HepG2 (cell line): Measurements from ENCODE around the gene MYLK2. TPM values are rescaled to one million over a fixed set of nuclear protein-coding genes. Genes with fewer than 3 reads are reported as not detected.

Experiments
- ATF3 ChIP-seq: sonication (generic); formaldehyde crosslinking; IDR thresholded peaks from 2 replicates; pipeline ENCODE4 v1.4.0; 2020; ENCODE audit warnings: missing genetic modification reagents
- CENPBD1 ChIP-seq: sonication (generic); formaldehyde crosslinking; IDR thresholded peaks from 2 replicates; pipeline ENCODE4 v1.8.0; 2022; ENCODE audit warnings: missing genetic modification reagents, low read depth, mild to moderate bottlenecking, borderline replicate concordance
- HNF1B ChIP-seq: sonication (generic); formaldehyde crosslinking; IDR thresholded peaks from 2 replicates; pipeline ENCODE4 v1.5.1; 2020; ENCODE audit warnings: mild to moderate bottlenecking, moderate library complexity, missing genetic modification reagents
- ISL2 ChIP-seq: sonication (generic); formaldehyde crosslinking; IDR thresholded peaks from 2 replicates; pipeline ENCODE4 v1.5.0; 2020; ENCODE audit warnings: missing genetic modification reagents
- LRRFIP1 ChIP-seq: sonication (generic); formaldehyde crosslinking; conservative IDR thresholded peaks from 2 replicates; pipeline ENCODE4 v1.4.0; 2020; ENCODE audit warnings: missing genetic modification reagents
- PAWR ChIP-seq: sonication (generic); formaldehyde crosslinking; IDR thresholded peaks from 2 replicates; pipeline ENCODE4 v1.4.0; 2020; ENCODE audit warnings: missing genetic modification reagents, mild to moderate bottlenecking, borderline replicate concordance
- SOX13 ChIP-seq, 3 experiments: fragments of 450-650 bp in 1 of 3; sonication (generic) in 1 of 3; formaldehyde crosslinking in 1 of 3; IDR thresholded peaks in 2 of 3; conservative IDR thresholded peaks in 1 of 3; 2 replicates each; pipeline versions ENCODE4 v1.5.0 to v1.6.1; 2016 to 2020; ENCODE audit warnings: antibody characterized with exemption in 1 of 3, mild to moderate bottlenecking in 1 of 3, missing compliant biosample characterization in 1 of 3, missing genetic modification reagents in 1 of 3, moderate library complexity in 1 of 3
- TCF7 ChIP-seq: sonication (generic); IDR thresholded peaks from 2 replicates; pipeline ENCODE4 v1.6.1; 2016; ENCODE audit warnings: antibody characterized with exemption, low read depth
- TMF1 ChIP-seq: sonication (generic); formaldehyde crosslinking; IDR thresholded peaks from 2 replicates; pipeline ENCODE4 v1.8.1; 2022; ENCODE audit warnings: low read depth, missing genetic modification reagents
- XBP1 ChIP-seq: sonication (generic); formaldehyde crosslinking; IDR thresholded peaks from 2 replicates; pipeline ENCODE4 v1.5.0; 2020; ENCODE audit warnings: missing genetic modification reagents
- ZEB1 ChIP-seq: IDR thresholded peaks from 2 replicates; pipeline ENCODE4 v1.6.1; 2012; ENCODE audit warnings: mild to moderate bottlenecking, low read depth, inconsistent platforms; ENCODE audit not compliant: insufficient replicate concordance
- ZFP62 ChIP-seq: sonication (generic); formaldehyde crosslinking; IDR thresholded peaks from 2 replicates; pipeline ENCODE4 v1.4.0; 2020; ENCODE audit warnings: missing genetic modification reagents
- ZMYM3 ChIP-seq: sonication (generic); formaldehyde crosslinking; IDR thresholded peaks from 2 replicates; pipeline ENCODE4 v1.5.1; 2020; ENCODE audit warnings: mild to moderate bottlenecking, missing genetic modification reagents
- ZMYM4 ChIP-seq: sonication (generic); formaldehyde crosslinking; IDR thresholded peaks from 2 replicates; pipeline ENCODE4 v1.8.1; 2023; ENCODE audit warnings: mild to moderate bottlenecking, missing genetic modification reagents
- ZNF143 ChIP-seq: sonication (generic); formaldehyde crosslinking; IDR thresholded peaks from 2 replicates; pipeline ENCODE4 v1.4.0; 2020; ENCODE audit warnings: missing genetic modification reagents
- ZNF225 ChIP-seq: sonication (generic); formaldehyde crosslinking; IDR thresholded peaks from 2 replicates; pipeline ENCODE4 v1.4.0; 2020; ENCODE audit warnings: mild to moderate bottlenecking, missing genetic modification reagents
- ZNF501 ChIP-seq: sonication (generic); formaldehyde crosslinking; IDR thresholded peaks from 2 replicates; pipeline ENCODE4 v1.5.1; 2020; ENCODE audit warnings: mild to moderate bottlenecking, moderate library complexity, missing genetic modification reagents
- ZNF512B ChIP-seq: sonication (generic); formaldehyde crosslinking; IDR thresholded peaks from 2 replicates; pipeline ENCODE4 v1.5.1; 2020; ENCODE audit warnings: missing genetic modification reagents, mild to moderate bottlenecking, borderline replicate concordance
- ZNF564 ChIP-seq: sonication (generic); formaldehyde crosslinking; IDR thresholded peaks from 2 replicates; pipeline ENCODE4 v1.8.1; 2023; ENCODE audit warnings: mild to moderate bottlenecking, missing genetic modification reagents
- ZNF768 ChIP-seq: sonication (generic); formaldehyde crosslinking; IDR thresholded peaks from 2 replicates; pipeline ENCODE4 v1.4.0; 2020; ENCODE audit warnings: missing genetic modification reagents
- ZNF784 ChIP-seq: sonication (generic); formaldehyde crosslinking; IDR thresholded peaks from 2 replicates; pipeline ENCODE4 v1.5.1; 2020; ENCODE audit warnings: missing genetic modification reagents, mild to moderate bottlenecking, borderline replicate concordance
- polyA plus RNA-seq, 8 experiments: library from polyadenylated mRNA; depleted of rRNA in 3 of 8; stranded (reverse) in 7 of 8; unstranded in 1 of 8; fragments of >200 nt; fragmentation: Illumina TruSeq in 4 of 8; extraction: Trizol in 4 of 8; gene quantifications; 2 replicates each; pipeline versions ENCODE4 v1.2.1 to v1.2.3, GENCODE V29; 2011 to 2016; ENCODE audit warnings: low read depth in 4 of 8, missing spikeins in 1 of 8, mixed read lengths in 1 of 8; ENCODE audit not compliant: insufficient read depth in 1 of 8
- total RNA-seq, 5 experiments: library from RNA; depleted of rRNA; stranded (reverse); fragments of >200 nt; fragmentation: Illumina TruSeq; extraction: Trizol; gene quantifications; 2 replicates each; pipeline ENCODE4 v1.2.3, GENCODE V29; 2016; ENCODE audit warnings: low read depth in 1 of 5

MYLK2 gene
- total and polyA plus RNA-seq, 2 of the 13 experiments (the other 11 are each of a cell fraction or from before 2014, with no cell fraction given) = 0.27 TPM; not detected in 1

GRCh38 chr20:31860390-31861134 lies 41.4 kb downstream of the MYLK2 start (continued):
- no peak for TF ChIP-seq ZFP62
- no peak for TF ChIP-seq ZNF564
- no peak for TF ChIP-seq ZEB1
- no peak for TF ChIP-seq ISL2 (CRISPR knock-in tag)
- TF ChIP-seq ZMYM3 (CRISPR knock-in tag) = peak; percentile 47; the same call in 1 of the 2 replicates
- TF ChIP-seq TCF7 = no peak
- TF ChIP-seq PAWR (CRISPR knock-in tag) = no peak
- TF ChIP-seq ZNF501 (CRISPR knock-in tag) = no peak
- no peak for TF ChIP-seq ZNF512B (CRISPR knock-in tag)
- no peak for TF ChIP-seq SOX13 (IDR thresholded peaks at IDR 0.05)
- TF ChIP-seq SOX13 (CRISPR knock-in tag; conservative IDR thresholded peaks at IDR 0.05 in 1 of 2, IDR thresholded peaks at IDR 0.05 in 1 of 2) = no peak
- no peak for TF ChIP-seq ZNF784 (CRISPR knock-in tag)
- no peak for TF ChIP-seq TMF1 (CRISPR knock-in tag)
- no peak for TF ChIP-seq ZMYM4 (CRISPR knock-in tag)
- TF ChIP-seq LRRFIP1 (CRISPR knock-in tag) = no peak
- TF ChIP-seq ATF3 (CRISPR knock-in tag) = no peak
- TF ChIP-seq XBP1 (CRISPR knock-in tag) = no peak
- no peak for TF ChIP-seq CENPBD1
- 0 out of 2 replicates have a peak, but pooled peaks have one; percentile 8 for TF ChIP-seq ZNF143 (CRISPR knock-in tag)
- no peak for TF ChIP-seq ZNF225 (CRISPR knock-in tag)
- no peak for TF ChIP-seq HNF1B (CRISPR knock-in tag)
- peak; percentile 97 for TF ChIP-seq ZNF768 (CRISPR knock-in tag)
